Stimulated activated CD8-positive, alpha-beta memory T cell treated with anti-CD3 and anti-CD28 coated beads, Interleukin-15, amount 100 ng/mL, for 48 hours (primary cell): ENCODE results near the gene PBX4.

Source experiments
- DNase-seq, 2 donors: peaks; one replicate each; pipeline ENCODE4 v3.0.0-alpha.2; 2020; ENCODE audit warnings: low read depth in 2 of 2

PBX4 gene

DNA sequence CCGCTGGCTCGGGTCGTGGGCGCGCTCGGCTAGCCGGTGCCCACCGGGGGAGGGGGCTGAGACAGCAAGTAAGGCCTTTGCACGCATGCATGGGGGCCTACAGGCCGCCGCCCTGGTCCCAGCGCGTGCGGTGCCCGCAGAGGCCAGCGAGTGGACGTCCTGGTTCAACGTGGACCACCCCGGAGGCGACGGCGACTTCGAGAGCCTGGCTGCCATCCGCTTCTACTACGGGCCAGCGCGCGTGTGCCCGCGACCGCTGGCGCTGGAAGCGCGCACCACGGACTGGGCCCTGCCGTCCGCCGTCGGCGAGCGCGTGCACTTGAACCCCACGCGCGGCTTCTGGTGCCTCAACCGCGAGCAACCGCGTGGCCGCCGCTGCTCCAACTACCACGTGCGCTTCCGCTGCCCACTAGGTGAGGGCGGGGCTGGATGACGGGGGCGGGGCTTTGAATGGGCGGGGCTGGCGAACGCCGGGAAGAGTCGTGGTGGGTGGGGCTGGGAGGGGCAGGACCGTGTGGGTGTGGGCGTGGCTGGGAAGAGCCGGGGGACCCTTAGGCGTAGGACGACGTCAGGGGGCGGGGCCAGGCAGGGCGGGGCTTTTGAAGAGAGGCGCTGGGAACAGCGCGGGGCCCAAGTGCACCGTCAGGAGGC, 78.3 kb downstream of the PBX4 start:
- DNase-seq: peak; percentile 67 to 77

DNA sequence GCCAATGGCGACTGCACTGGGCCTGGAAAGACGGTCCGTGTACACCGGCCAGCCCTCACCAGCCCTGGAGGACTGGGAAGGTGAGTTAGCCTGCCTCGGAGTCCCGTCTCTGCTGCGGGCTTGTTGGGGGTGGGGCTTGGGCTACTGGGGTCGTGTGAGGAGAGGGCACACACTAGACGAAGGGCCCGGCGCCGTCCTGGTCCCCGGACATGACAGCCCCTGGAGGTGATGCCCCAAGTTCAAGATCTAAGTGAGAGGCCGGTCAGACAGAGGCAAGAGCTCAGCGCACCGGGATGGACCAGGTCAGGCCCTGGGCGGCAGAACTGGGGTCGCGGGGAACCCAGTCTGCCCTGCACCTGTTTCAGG, 78.8 kb downstream of the PBX4 start:
- no peak for DNase-seq

DNA sequence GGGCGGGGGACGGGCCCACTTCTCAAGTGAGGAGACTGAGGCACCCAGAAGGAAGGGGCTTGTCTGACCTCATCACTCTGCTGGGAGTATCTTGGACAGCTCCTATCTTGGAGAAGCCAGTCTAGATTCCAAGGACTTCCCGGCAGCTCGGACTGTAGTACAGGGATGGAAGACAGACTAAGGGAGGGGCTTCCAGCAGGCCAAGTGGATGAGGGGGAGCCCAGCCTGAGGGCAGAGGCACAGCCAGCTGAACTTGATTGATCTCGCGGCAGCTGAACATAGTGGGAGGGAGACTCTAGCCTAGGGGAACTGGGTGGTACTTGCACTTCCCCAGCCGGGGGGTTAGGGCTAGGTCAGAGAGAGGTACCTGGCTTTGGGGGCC, 79.7 kb downstream of the PBX4 start:
- no peak for DNase-seq

DNA sequence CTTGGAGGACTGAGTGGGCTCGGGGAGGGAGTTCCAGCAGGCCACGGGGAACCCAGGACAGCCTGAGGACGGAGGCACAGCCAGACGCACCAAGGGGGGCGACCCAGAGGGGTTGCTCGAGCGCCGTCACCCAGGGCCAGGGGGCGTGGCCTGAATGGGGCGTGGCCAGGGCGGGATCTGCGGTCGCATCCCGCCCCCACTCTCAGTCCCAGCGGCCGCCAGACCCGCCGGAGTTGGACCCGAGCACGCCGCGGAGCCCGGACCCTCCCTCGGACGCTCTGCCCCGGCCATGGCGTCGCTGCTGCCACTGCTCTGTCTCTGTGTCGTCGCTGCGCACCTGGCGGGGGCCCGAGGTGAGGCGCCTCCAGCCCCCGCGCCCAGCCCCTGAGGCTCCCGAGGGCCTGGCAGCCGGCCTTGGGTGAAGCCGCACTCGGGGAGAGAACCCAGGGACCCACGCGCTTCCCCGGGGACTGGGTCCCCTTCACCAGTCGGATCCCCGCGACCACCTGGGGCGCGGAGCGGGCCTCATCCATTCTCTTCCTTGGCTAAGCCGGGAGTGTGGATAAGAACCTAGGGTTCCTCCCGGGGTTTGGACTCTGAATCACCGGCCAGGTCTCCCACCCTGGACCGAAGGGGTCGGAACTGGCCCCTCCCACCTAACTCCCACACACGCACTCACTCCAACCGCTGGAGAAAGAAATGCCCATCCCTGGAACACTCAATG, 80.3 kb downstream of the PBX4 start, which contains the start of gene CILP2:
TSS of gene CILP2 (plus strand) at position 205 of the 724 bp plus-strand sequence. CDS start at position 290, 85 bp downstream.
- DNase-seq: no peak

DNA sequence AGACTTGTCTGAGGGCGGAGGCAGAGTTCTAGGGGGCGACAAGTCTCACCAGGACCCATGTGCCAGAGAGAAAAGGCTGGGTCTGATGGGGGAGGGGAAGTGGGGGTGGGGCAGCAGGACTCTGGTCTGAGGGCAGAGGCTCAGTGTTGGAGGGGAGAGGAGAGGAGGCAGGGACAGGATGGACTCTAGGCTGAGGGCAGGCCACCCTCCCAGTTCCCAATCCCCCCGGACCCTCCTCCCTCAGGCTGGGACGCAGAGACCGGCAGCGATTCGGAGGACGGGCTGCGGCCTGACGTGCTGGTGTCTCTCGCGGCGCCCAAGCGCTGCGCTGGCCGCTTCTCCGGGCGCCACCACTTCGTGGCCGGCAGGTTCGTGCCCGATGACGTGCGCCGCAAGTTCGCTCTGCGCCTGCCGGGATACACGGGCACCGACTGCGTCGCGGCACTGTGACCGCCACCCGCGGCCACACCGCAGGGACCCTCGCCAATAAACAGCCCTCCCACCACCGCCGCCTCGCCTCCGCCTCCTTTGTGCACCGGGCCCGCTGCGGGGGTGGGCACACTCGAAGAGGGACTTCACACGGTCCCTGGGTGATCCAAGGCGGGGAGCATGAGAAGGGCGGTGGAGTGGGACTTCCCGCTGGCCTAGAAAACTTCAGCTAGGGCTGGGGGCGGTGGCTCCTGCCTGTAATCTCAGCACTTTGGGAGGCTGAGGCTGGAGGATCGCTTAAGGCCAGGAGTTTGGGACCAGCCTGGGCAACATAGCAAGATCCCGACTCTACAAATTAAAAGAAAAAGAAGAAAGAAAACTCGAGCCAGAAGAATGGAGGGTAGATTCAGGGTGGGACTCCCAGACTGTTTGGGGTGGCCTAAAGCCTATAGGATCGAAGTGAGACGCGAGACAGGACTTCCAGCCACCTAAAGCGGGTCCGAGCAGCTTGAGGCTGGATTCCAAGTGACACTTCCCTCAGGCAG, 81.1 kb downstream of the PBX4 start:
- DNase-seq: no peak

DNA sequence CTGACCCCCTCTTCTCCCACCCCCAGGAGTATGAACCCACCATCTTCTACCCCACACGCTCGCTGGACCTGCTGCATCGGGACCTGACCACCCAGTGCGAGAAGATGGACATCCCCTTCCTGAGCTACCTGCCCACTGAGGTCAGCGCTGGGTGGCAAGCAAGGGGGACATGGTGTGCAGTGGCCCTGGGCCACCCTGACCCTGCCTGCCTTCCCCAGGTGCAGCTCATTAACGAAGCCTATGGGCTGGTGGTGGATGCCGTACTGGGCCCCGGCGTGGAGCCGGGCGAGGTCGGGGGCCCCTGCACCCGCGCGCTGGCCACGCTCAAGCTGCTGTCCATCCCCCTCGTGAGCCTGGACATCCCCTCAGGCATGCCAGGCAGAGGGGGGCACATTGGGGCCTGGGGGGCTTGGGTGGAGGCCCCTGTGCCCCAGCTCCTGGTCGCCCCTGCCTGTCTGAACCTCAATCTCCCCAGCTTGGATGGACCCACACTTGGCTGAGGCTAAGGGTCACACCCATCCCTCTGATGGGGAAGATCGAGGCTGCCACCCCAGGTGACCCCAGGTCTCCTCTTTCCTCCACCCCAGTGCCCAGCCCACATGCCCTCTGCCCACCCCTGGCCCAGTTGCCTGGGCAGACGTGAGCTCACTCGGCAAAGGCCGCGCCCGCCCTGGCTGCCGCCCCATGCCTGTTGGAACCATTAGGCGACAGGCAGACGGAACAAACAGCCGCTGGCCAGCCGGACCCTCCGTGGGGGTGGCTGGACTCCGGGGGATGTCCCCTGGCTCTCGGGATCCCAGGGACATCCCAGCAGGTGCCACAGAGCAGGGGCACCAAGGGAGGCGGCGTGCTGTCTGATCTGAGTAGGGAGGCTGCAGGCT, 82.9 kb downstream of the PBX4 start:
- DNase-seq: no peak

DNA sequence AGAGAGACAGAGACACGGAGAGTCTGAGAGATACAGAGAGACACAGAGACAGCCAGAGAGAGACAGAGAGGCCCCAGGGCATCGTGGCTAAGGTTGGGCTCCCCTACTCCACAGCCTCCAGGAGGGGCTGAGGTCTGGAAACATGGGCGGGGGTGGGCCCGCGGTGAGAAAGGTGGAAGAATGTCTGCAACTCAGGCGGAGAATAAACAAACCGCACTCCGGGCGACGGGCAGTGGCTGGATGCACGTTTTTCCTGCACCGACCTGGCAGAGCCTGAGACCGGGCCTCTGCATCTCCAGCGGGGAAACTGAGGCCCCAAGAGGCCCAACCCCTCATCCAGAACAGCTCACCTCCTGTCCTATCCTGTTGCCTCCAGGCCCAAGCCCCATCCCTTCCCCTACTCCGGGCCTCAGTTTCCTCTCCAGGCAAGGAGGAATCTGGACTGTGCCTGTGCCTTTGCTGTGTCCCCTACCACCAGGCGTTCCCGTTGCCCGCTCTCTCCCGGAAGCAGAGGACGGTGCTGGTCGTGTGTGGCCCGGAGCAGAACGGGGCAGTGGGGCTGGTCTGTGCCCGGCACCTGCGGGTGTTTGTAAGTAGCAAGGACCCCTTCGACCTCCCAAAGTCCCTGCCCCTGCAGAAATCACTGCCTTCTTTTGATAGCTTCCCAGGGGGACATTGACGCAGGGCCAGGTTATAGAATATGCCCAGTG, 83.8 kb downstream of the PBX4 start:
- DNase-seq: no peak

DNA sequence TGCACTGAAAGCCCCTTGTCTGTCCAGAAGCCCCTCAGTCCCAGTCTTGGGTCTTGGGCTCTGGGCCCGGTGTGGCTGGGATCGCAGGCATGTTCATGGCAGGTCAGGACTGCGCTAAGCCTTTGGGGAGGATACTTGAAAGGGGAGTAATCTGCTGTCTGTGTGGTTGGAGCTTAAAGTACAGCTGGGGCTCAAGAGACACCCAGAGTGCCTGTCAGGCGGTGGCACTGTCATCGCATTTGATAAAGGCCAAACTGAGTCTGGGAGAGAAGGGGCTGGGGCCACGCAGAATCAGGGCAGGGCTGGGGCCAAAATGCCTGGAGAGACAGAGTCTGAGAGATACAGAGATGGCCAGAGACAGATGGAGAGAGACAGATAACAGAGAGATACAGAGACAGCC, 84.6 kb downstream of the PBX4 start:
- no peak for DNase-seq

DNA sequence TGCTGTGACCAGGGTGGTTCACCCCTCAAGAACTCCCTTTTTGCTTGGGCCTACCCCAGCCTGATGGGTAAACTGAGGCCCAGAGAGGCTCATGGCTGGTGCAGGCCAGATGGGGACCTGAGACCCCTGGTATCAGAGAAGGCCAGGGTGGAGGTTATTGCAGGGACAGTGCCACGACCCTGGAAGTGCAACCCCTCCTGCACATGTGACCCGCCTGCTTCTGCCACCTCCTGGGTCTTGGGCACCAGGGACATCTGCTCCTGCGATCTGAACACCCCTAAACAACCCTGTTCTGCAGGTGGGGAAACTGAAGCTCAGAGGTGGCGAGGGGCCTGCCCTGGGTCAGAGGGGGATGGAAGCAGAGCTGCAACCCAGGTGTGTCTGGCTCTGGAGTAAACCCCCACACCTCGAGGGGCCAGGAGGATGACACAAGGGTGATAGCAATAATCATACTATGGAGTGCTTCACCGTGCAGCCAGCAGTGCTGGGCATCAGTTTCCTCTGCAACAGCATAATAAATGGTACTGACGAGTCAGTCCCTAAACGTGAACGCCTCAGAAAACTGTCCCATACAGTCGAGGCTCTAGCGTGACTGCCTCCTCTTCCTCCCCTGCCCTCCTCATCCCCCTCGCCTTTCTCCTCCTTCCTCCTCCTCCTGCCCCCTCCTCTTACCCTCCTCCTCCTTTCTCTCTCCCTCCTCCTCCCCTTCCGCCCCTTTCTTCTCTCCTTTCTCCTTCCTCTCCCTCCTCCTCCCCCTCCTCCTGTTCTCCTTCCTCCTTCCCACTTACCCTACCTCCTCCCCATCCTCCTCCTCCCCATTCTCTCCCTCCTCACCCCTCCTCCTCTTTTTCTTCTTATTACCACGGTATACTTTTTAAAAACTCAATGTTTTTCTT, 85.4 kb downstream of the PBX4 start:
- no peak for DNase-seq

DNA sequence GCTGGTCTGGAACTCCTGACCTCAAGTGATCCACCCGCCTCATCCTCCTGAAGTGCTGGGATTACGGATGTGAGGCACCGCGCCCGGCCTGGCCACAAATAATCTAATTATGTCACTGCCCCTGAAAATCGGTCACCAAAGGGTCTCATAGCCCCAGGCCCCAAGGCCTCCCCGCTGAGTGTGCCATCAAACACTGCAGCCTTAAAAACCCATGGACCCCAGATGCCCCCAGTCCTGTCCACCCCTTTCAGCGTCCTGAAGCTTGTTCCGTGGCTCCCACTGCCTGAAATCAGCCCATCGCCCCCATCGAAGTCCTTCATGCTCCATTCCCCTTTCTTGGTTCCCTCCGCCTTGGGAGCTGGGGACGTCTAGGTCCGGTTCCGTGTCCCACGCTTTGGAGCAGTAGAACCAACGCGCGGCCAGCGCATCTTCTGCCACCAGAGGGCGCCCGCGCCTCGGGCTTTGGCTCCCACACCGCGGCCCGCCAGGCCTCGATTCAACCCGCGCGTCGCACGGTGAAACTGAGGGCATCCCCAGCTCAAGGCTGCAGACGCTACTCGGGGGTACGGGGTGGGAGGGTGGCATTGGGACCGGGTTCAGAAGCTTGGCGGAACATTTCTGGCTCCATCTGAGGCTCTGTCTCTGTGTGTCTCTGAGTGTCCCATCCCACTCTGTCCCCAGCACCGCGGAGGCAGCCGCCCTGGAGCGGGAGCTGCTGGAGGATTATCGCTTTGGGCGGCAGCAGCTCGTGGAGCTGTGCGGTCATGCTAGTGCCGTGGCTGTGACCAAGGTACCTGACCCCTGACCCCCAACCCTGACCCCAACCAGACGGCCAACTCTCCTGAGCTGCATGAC, 86.3 kb downstream of the PBX4 start:
- DNase-seq: peak; percentile 64 to 68

DNA sequence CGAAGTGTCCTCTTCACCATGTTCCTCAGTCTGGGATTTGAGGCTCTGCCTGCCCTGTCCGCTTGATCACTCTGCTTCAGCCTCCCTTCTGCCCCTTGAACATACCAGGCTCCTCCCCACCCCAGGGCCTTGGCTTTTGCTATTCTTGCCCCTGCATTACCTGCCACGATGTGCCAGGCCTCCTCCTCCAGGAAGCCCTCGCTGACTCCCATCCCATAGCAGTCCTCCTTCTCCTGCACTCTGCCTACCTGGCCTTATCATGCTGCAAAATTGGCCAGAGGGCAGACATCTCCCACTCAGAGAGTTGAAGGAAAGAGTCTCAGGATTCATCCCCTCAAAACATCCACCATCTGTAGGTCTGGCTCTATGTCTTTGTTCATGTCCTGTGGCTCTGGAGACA, 87.6 kb downstream of the PBX4 start:
- no peak for DNase-seq

DNA sequence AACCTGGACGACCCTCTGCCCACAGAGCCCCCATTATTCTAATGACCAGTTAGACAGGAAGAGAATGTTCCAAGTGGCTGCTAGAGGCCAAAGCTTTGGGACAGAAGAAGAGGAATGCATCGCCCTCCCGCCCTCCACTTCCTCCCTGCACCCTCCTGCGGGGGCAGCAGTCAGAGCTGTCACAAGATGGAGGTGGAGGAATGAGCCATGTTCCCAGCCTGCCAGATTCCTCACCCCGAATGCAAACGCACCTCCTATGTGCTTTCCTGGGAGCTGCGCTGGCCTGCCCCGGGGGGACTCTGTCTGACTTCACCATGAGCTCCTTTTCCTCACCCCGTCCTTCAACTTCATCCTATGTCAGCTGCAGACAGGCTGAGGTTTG, 88.1 kb downstream of the PBX4 start:
- DNase-seq: no peak

DNA sequence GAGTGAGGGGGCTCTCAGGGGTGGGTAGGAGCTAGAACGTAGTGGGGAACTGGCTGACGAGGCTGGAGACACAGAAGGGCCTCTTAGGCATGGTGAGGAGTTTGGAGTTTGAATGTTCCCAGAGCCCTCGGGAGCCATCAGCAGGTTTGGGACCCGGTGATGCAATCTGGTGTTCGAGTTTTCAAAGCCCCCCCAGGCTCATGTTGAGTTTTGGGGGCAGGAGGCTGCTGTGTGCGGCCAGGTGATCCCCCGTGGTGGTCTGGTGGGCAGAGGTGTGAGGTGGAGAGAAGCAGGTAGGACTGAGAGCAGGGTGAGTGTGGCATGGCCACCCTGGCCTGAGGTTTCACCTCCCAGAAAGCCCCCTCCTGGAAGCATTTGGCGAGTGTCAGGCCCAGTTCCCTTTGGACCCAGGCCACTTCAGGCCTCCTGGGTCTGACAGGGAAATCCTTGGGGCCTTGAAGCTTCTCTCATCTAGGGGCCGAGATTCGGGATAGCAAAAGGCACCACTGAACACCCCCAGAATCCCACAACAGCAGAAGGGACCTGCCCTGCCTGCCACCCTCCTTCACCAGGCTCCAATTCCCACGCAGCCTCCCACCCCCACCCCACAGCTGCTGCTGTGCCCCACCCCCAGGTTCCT, 88.6 kb downstream of the PBX4 start:
- DNase-seq: no peak

DNA sequence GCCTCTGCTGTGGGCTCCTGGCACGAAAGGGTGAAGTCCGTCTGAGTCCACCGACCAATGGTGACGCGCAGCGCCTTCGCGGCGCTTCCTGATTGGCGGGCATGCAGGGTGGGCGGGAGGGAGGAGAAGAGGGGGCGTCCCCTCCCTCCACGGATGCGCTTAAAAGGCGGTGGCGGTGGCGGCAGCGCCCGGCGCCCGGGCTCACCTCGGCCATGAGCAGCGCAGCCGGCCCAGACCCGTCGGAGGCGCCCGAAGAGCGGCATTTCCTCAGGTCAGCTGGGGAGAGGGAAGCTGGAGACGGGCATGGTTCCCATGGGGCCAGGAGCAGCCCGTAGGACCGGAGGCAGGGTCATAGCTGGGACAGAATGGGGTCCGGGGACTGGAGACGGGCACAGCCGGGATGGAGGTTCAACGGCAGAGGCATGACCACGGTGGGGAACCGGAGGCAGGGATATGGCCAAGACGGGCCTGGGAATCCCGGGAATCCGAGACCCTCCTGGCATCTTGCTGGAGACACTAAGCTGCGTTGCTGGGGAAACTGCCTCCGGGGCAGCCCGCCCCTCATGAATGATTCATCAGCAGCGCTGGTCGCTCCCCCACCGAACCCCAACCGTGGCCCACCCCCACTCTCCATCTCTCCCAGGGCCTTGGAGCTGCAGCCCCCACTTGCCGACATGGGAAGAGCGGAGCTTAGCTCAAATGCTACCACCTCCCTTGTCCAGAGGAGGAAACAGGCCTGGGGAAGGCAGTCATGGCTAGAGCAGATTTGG, 89.6 kb downstream of the PBX4 start, which contains the start of gene YJEFN3:
TSS of gene YJEFN3 (plus strand) at position 191 of the 770 bp plus-strand sequence. CDS start at position 213, 22 bp downstream.
- DNase-seq: no peak

DNA sequence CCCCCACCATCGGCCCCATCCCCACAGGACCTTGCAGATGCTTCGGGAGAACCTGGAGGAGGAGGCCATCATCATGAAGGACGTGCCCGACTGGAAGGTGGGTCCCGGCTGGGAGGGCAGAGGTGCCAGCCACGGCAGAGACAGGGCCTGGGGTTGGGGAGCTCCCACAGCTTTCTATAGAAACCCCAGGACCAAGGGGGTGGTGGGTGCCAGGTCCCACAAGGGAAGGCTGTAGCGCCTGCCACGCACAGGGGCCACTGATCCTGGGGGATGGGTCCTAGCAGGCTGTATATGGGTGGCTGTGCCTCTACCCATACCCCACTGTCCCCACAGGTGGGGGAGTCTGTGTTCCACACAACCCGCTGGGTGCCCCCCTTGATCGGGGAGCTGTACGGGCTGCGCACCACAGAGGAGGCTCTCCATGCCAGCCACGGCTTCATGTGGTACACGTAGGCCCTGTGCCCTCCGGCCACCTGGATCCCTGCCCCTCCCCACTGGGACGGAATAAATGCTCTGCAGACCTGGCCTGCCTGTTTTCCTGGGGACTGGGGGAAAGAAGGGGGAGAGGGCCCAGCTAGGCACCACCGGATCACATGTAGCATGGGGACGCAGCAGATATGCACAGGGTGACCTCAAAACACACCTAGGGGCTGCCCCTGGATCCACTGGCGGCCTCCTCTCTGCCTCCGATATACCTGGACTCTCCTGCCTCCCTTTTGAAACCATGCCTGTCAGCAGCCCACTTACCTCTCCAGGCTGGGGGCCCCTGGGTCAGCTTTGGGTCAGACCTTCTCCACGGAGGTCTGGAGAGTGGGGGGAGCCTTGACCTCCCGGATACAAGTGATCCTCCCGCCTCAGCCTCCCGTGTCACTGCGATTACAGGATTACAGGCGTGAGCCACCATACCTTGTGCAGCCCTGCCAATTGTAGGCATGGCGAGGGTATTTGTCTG, 90.5 kb downstream of the PBX4 start:
- DNase-seq: no peak

DNA sequence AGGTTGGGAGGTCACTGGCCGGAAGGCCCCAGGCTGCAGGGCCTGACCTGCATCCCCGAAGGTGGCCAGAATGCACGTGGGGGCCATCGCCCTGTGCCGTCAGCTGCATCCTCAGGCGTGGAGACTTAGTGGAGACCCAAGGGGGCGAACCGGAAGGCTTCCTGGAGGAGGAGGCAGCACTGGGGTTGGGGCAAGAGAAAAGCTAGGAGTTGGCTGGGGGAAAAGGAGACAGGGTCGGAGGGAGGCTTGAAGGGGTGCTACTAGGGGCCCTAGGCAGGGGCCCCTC, 91.2 kb downstream of the PBX4 start:
- DNase-seq: no peak
